HepG2 (cell line): ENCODE results near the gene TWNK. TPM values are rescaled to one million over a fixed set of nuclear protein-coding genes. Genes with fewer than 3 reads are reported as not detected.
A peak's percentile ranks its signal among the peaks of the same experiment; 100 is the strongest.

Experiments used
- ARID3A ChIP-seq: IDR thresholded peaks from 2 replicates; pipeline ENCODE4 v1.6.1; 2012; ENCODE audit warnings: low read depth, low read length, improper control_type of control experiment
- GABPB1 ChIP-seq: IDR thresholded peaks from 2 replicates; pipeline ENCODE4 v1.6.1; 2016; ENCODE audit warnings: mild to moderate bottlenecking, missing genetic modification reagents, moderate library complexity, missing compliant biosample characterization
- GLI4 ChIP-seq: sonication (generic); formaldehyde crosslinking; IDR thresholded peaks from 2 replicates; pipeline ENCODE4 v1.5.1; 2020; ENCODE audit warnings: missing genetic modification reagents, mild to moderate bottlenecking, moderate library complexity, borderline replicate concordance
- GTF3A ChIP-seq: sonication (generic); formaldehyde crosslinking; conservative IDR thresholded peaks from 2 replicates; pipeline ENCODE4 v1.4.0; 2020; ENCODE audit warnings: mild to moderate bottlenecking, missing genetic modification reagents
- GZF1 ChIP-seq: sonication (generic); formaldehyde crosslinking; IDR thresholded peaks from 2 replicates; pipeline ENCODE4 v1.5.1; 2020; ENCODE audit warnings: mild to moderate bottlenecking, missing genetic modification reagents
- HIVEP1 ChIP-seq: sonication (generic); formaldehyde crosslinking; IDR thresholded peaks from 2 replicates; pipeline ENCODE4 v1.4.0; 2020; ENCODE audit warnings: mild to moderate bottlenecking, missing genetic modification reagents
- HNRNPLL ChIP-seq: fragments of 200-400 bp; formaldehyde crosslinking; IDR thresholded peaks from 2 replicates; pipeline ENCODE4 v1.6.1; 2017; ENCODE audit warnings: mild to moderate bottlenecking, low read depth, low read length; ENCODE audit not compliant: poor library complexity, severe bottlenecking
- HOXD1 ChIP-seq: sonication (generic); formaldehyde crosslinking; IDR thresholded peaks from 2 replicates; pipeline ENCODE4 v1.5.0; 2020; ENCODE audit warnings: missing genetic modification reagents
- KDM4B ChIP-seq: sonication (generic); formaldehyde crosslinking; IDR thresholded peaks from 2 replicates; pipeline ENCODE4 v1.4.0; 2020; ENCODE audit warnings: missing genetic modification reagents
- MATR3 ChIP-seq: sonication (generic); formaldehyde crosslinking; IDR thresholded peaks from 2 replicates; pipeline ENCODE4 v1.4.0; 2020; ENCODE audit warnings: missing genetic modification reagents
- MTA3 ChIP-seq: sonication (generic); formaldehyde crosslinking; IDR thresholded peaks from 2 replicates; pipeline ENCODE4 v1.4.0; 2020; ENCODE audit warnings: missing genetic modification reagents
- NKX3-1 ChIP-seq: sonication (generic); formaldehyde crosslinking; IDR thresholded peaks from 2 replicates; pipeline ENCODE4 v1.5.0; 2020; ENCODE audit warnings: missing genetic modification reagents
- ZBTB43 ChIP-seq: sonication (generic); formaldehyde crosslinking; conservative IDR thresholded peaks from 2 replicates; pipeline ENCODE4 v1.4.0; 2020; ENCODE audit warnings: missing genetic modification reagents
- ZKSCAN5 ChIP-seq: sonication (generic); formaldehyde crosslinking; IDR thresholded peaks from 2 replicates; pipeline ENCODE4 v1.5.1; 2020; ENCODE audit warnings: mild to moderate bottlenecking, missing genetic modification reagents
- ZNF17 ChIP-seq: sonication (generic); formaldehyde crosslinking; IDR thresholded peaks from 2 replicates; pipeline ENCODE4 v1.5.0; 2020; ENCODE audit warnings: mild to moderate bottlenecking, missing genetic modification reagents
- ZNF367 ChIP-seq: sonication (generic); formaldehyde crosslinking; IDR thresholded peaks from 2 replicates; pipeline ENCODE4 v1.4.0; 2020; ENCODE audit warnings: missing genetic modification reagents, borderline replicate concordance
- ZNF407 ChIP-seq: sonication (generic); formaldehyde crosslinking; IDR thresholded peaks from one replicate; pipeline ENCODE4 v1.5.1; 2020; ENCODE audit warnings: mild to moderate bottlenecking, missing genetic modification reagents; ENCODE audit errors: not compliant biosample characterization
- polyA plus RNA-seq, 8 experiments: library from polyadenylated mRNA; depleted of rRNA in 3 of 8; stranded (reverse) in 7 of 8; unstranded in 1 of 8; fragments of >200 nt; fragmentation: Illumina TruSeq in 4 of 8; extraction: Trizol in 4 of 8; gene quantifications; 2 replicates each; pipeline versions ENCODE4 v1.2.1 to v1.2.3, GENCODE V29; 2011 to 2016; ENCODE audit warnings: low read depth in 4 of 8, missing spikeins in 1 of 8, mixed read lengths in 1 of 8; ENCODE audit not compliant: insufficient read depth in 1 of 8
- total RNA-seq, 5 experiments: library from RNA; depleted of rRNA; stranded (reverse); fragments of >200 nt; fragmentation: Illumina TruSeq; extraction: Trizol; gene quantifications; 2 replicates each; pipeline ENCODE4 v1.2.3, GENCODE V29; 2016; ENCODE audit warnings: low read depth in 1 of 5

TWNK gene
- total and polyA plus RNA-seq, 2 of the 13 experiments (the other 11 are each of a cell fraction or from before 2014, with no cell fraction given), result 10.7 to 16.5 TPM

- TF ChIP-seq GZF1 (0 out of 2 replicates have a peak, but pooled peaks have one; percentile 38), NKX3-1 (CRISPR knock-in tag) (no peak), ZBTB43 (CRISPR knock-in tag) (no peak), GABPB1 (peak; percentile 75), MTA3 (CRISPR knock-in tag) (no peak), HNRNPLL (peak; percentile 46), HOXD1 (CRISPR knock-in tag) (no peak), ZNF407 (CRISPR knock-in tag) (peak; percentile 40), ZNF367 (no peak), HIVEP1 (CRISPR knock-in tag) (peak; percentile 80), GTF3A (CRISPR knock-in tag) (no peak), MATR3 (CRISPR knock-in tag) (no peak), KDM4B (CRISPR knock-in tag) (no peak), ARID3A (no peak), GLI4 (CRISPR knock-in tag) (no peak), ZNF17 (no peak), ZKSCAN5 (CRISPR knock-in tag) (no peak)
Observed at GRCh38 chr10:101018600-101019439, 31.5 kb downstream of the TWNK start (continued).
